ENCODE data around the gene SLC16A5.

GRCh38 chr17:75116737-75117136 lies 29.0 kb downstream of the SLC16A5 start:
- TF ChIP-seq, protein P1, sequence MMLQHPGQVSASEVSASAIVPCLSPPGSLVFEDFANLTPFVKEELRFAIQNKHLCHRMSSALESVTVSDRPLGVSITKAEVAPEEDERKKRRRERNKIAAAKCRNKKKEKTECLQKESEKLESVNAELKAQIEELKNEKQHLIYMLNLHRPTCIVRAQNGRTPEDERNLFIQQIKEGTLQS (CRISPR knock-in tag; conservative IDR thresholded peaks at IDR 0.05): no peak
- TF ChIP-seq, protein P2, sequence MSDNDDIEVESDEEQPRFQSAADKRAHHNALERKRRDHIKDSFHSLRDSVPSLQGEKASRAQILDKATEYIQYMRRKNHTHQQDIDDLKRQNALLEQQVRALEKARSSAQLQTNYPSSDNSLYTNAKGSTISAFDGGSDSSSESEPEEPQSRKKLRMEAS (CRISPR knock-in tag; IDR thresholded peaks at IDR 0.05): no peak
